ENCODE measurements around the gene CCSER2. TPM values are rescaled to one million over a fixed set of nuclear protein-coding genes. Genes with fewer than 3 reads are reported as not detected.

CCSER2 gene
- total and polyA plus RNA-seq, 7 experiments from 2014 or later = 59.1 to 133 (median 93.4) TPM

- H3K4me1 ChIP-seq (ENCODE audit: control insufficient read depth in 2 of 2, insufficient read depth in 2 of 2, low read length in 2 of 2) = no peaks in the 10 kb centered on the region
- Mint-ChIP-seq H3K27me3 (peaks cover 4 to 26% (median 25%) of the 10 kb centered on the region in 5 donors), H3K27ac (no peak overlapping the region), H3K36me3 (no peaks in the 10 kb centered on the region), H3K9me3 (no peaks in the 10 kb centered on the region), H3K4me3 (no peak overlapping the region), H3K4me1 (peaks cover 0 to 2% (median 0%) of the 10 kb centered on the region in 7 donors)
- ChIA-PET CTCF (interaction anchor here (0.6 to 2.8 kb wide), 2 partner anchors 8 to 11 kb away, joined by 3 to 13 read pairs; no protein-coding TSS in a partner anchor), POLR2A (no interaction called here)
- H3K4me3 ChIP-seq (ENCODE audit: low read length) = no peak overlapping the region
- DNase-seq (no peak), ATAC-seq (peak; percentile 22)
- H3K36me3 ChIP-seq (ENCODE audit: control insufficient read depth in 2 of 3, insufficient read depth in 3 of 3, low read length in 3 of 3) = no peaks in the 10 kb centered on the region
- no peak overlapping the region for H3K27ac ChIP-seq (ENCODE audit: low read depth, low read length)
- H3K27me3 ChIP-seq (ENCODE audit: control insufficient read depth in 2 of 2, insufficient read depth in 2 of 2, low read length in 2 of 2) = no peaks in the 10 kb centered on the region
- H3K9me3 ChIP-seq (ENCODE audit: control insufficient read depth in 2 of 3, low read length in 3 of 3) = no peaks in the 10 kb centered on the region
- intact Hi-C loops (cut with micrococcal nuclease) = no loop called here
Measured at GRCh38 chr10:84548869-84549268, 220.5 kb downstream of the CCSER2 start.

GRCh38 chr10:84549368-84550165 lies 221.2 kb downstream of the CCSER2 start:
- ChIA-PET POLR2A (no interaction called here), CTCF (interaction anchor here (2.8 kb wide), 1 partner anchor 11 kb away, joined by 13 read pairs; no protein-coding TSS in a partner anchor)
- ATAC-seq (no peak), DNase-seq (no peak)
- Mint-ChIP-seq H3K27me3 (peaks cover 4 to 24% (median 22%) of the 10 kb centered on the region in 5 donors), H3K9me3 (no peaks in the 10 kb centered on the region), H3K36me3 (no peaks in the 10 kb centered on the region), H3K27ac (no peak overlapping the region), H3K4me3 (no peak overlapping the region), H3K4me1 (peaks cover 0 to 2% (median 0%) of the 10 kb centered on the region in 7 donors)
- Histone ChIP-seq H3K4me1 (ENCODE audit: control insufficient read depth in 2 of 2, insufficient read depth in 2 of 2, low read length in 2 of 2) (no peaks in the 10 kb centered on the region), H3K27me3 (ENCODE audit: control insufficient read depth in 2 of 2, insufficient read depth in 2 of 2, low read length in 2 of 2) (no peaks in the 10 kb centered on the region), H3K4me3 (ENCODE audit: low read length) (no peak overlapping the region), H3K9me3 (ENCODE audit: control insufficient read depth in 2 of 3, low read length in 3 of 3) (no peaks in the 10 kb centered on the region), H3K36me3 (ENCODE audit: control insufficient read depth in 2 of 3, insufficient read depth in 3 of 3, low read length in 3 of 3) (no peaks in the 10 kb centered on the region), H3K27ac (ENCODE audit: low read depth, low read length) (no peak overlapping the region)
- intact Hi-C loops (cut with micrococcal nuclease) = no loop called here

- H3K36me3 ChIP-seq (ENCODE audit: control insufficient read depth in 2 of 3, insufficient read depth in 3 of 3, low read length in 3 of 3) = no peaks in the 10 kb centered on the region
- Mint-ChIP-seq H3K4me1 (peaks cover 0 to 3% (median 0%) of the 10 kb centered on the region in 7 donors), H3K27me3 (peaks cover 4 to 27% (median 21%) of the 10 kb centered on the region in 5 donors), H3K27ac (no peak overlapping the region), H3K36me3 (no peaks in the 10 kb centered on the region), H3K4me3 (no peak overlapping the region), H3K9me3 (no peaks in the 10 kb centered on the region)
- no peaks in the 10 kb centered on the region for H3K27me3 ChIP-seq (ENCODE audit: control insufficient read depth in 2 of 2, insufficient read depth in 2 of 2, low read length in 2 of 2)
- CTCF ChIA-PET = no interaction called here
- ATAC-seq (no peak), DNase-seq (no peak)
- H3K4me1 ChIP-seq (ENCODE audit: control insufficient read depth in 2 of 2, insufficient read depth in 2 of 2, low read length in 2 of 2) = no peaks in the 10 kb centered on the region
- no peak overlapping the region for H3K27ac ChIP-seq (ENCODE audit: low read depth, low read length)
- H3K9me3 ChIP-seq (ENCODE audit: control insufficient read depth in 2 of 3, low read length in 3 of 3) = no peaks in the 10 kb centered on the region
- H3K4me3 ChIP-seq (ENCODE audit: low read length) = no peak overlapping the region
- intact Hi-C loops (cut with micrococcal nuclease) = no loop called here
- POLR2A ChIA-PET = no interaction called here
Measured at GRCh38 chr10:84550756-84551436, 222.5 kb downstream of the CCSER2 start.

DNA sequence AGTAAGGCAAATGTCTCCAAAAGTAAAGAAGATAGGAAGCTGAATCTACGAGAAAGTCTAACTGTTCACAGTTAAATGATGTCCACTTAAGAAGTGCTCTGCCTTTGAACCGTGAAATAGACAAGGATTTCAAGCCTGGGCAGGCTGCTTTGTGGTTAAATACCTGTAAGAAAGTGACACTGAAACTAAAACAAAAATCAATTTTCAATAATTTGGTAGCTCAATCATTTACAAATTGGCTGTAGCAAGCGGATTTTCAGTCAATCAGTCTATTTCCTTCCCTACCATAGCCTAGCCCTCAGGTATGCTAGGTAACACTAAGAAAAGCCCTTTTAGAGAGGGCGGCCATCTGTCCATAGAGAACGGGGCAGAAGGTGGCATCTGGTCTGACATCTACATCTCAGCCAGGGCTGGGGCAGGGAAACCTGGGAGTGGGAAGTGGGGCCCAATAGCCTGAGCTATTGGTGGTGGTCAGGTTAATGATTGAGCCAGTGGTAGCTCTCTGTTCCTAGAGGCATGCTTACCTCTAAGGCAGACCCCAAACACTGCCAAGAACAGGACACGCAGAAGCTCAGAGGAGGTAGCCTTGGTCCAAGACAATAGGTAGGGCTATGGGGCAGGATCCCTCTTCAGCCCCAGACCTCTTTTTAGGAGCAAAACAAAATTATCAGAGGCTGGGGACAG lies 223.2 kb downstream of the CCSER2 start:
- ATAC-seq (no peak), DNase-seq (no peak)
- H3K4me3 ChIP-seq (ENCODE audit: low read length) = no peak overlapping the region
- Mint-ChIP-seq H3K27ac (no peak overlapping the region), H3K36me3 (no peaks in the 10 kb centered on the region), H3K27me3 (peaks cover 4 to 23% (median 21%) of the 10 kb centered on the region in 5 donors), H3K4me1 (peaks cover 0 to 3% (median 0%) of the 10 kb centered on the region in 7 donors), H3K4me3 (no peak overlapping the region), H3K9me3 (no peaks in the 10 kb centered on the region)
- H3K27ac ChIP-seq (ENCODE audit: low read depth, low read length) = no peak overlapping the region
- H3K9me3 ChIP-seq (ENCODE audit: control insufficient read depth in 2 of 3, low read length in 3 of 3) = no peaks in the 10 kb centered on the region
- H3K36me3 ChIP-seq (ENCODE audit: control insufficient read depth in 2 of 3, insufficient read depth in 3 of 3, low read length in 3 of 3) = no peaks in the 10 kb centered on the region
- no peaks in the 10 kb centered on the region for H3K27me3 ChIP-seq (ENCODE audit: control insufficient read depth in 2 of 2, insufficient read depth in 2 of 2, low read length in 2 of 2)
- H3K4me1 ChIP-seq (ENCODE audit: control insufficient read depth in 2 of 2, insufficient read depth in 2 of 2, low read length in 2 of 2) = no peaks in the 10 kb centered on the region
- ChIA-PET POLR2A (no interaction called here), CTCF (no interaction called here)
- intact Hi-C loops (cut with micrococcal nuclease) = no loop called here

DNA sequence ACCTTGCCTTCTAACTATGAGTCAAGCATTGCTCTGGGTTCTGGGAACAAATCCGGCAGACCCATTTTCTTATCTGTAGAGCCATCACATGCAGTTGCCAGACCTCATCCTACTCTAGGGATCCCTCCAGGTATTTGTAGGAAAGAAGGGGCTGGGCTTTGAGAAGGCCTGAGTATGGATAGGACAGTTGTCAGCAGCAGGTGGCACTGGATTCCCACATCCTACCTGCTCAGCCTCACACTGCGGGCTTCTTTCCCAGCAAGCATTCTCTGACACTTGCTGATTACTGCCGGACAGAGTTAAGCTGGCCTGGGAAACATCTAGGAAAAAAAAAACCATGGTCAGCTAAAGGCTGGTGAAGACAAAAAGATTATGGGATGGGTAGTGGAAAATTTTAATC lies 224.1 kb downstream of the CCSER2 start:
- H3K4me1 ChIP-seq (ENCODE audit: control insufficient read depth in 2 of 2, insufficient read depth in 2 of 2, low read length in 2 of 2) = no peaks in the 10 kb centered on the region
- CTCF ChIA-PET = no interaction called here
- H3K27ac Mint-ChIP-seq = no peak overlapping the region
- ATAC-seq (no peak), DNase-seq (no peak)
- H3K36me3 ChIP-seq (ENCODE audit: control insufficient read depth in 2 of 3, insufficient read depth in 3 of 3, low read length in 3 of 3) = no peaks in the 10 kb centered on the region
- POLR2A ChIA-PET = no interaction called here
- H3K4me1 Mint-ChIP-seq = peaks cover 0 to 3% (median 0%) of the 10 kb centered on the region in 7 donors
- H3K9me3 Mint-ChIP-seq = no peaks in the 10 kb centered on the region
- H3K36me3 Mint-ChIP-seq = no peaks in the 10 kb centered on the region
- H3K27me3 ChIP-seq (ENCODE audit: control insufficient read depth in 2 of 2, insufficient read depth in 2 of 2, low read length in 2 of 2) = no peaks in the 10 kb centered on the region
- peaks cover 4 to 23% (median 21%) of the 10 kb centered on the region in 5 donors for H3K27me3 Mint-ChIP-seq
- no peak overlapping the region for H3K4me3 Mint-ChIP-seq
- no peaks in the 10 kb centered on the region for H3K9me3 ChIP-seq (ENCODE audit: control insufficient read depth in 2 of 3, low read length in 3 of 3)
- H3K27ac ChIP-seq (ENCODE audit: low read depth, low read length) = no peak overlapping the region
- no peak overlapping the region for H3K4me3 ChIP-seq (ENCODE audit: low read length)
- intact Hi-C loops (cut with micrococcal nuclease) = no loop called here

GRCh38 chr10:84562592-84562991 lies 234.2 kb downstream of the CCSER2 start:
- ATAC-seq (no peak), DNase-seq (no peak)
- Mint-ChIP-seq H3K27ac (no peak overlapping the region), H3K27me3 (peaks cover 17 to 43% (median 38%) of the 10 kb centered on the region in 5 donors), H3K4me3 (no peak overlapping the region), H3K9me3 (peaks cover 0 to 1% (median 0%) of the 10 kb centered on the region in 11 donors), H3K4me1 (peaks cover 0 to 4% (median 0%) of the 10 kb centered on the region in 7 donors), H3K36me3 (no peaks in the 10 kb centered on the region)
- no peaks in the 10 kb centered on the region for H3K9me3 ChIP-seq (ENCODE audit: control insufficient read depth in 2 of 3, low read length in 3 of 3)
- H3K4me1 ChIP-seq (ENCODE audit: control insufficient read depth in 2 of 2, insufficient read depth in 2 of 2, low read length in 2 of 2) = no peaks in the 10 kb centered on the region
- H3K4me3 ChIP-seq (ENCODE audit: low read length) = no peak overlapping the region
- H3K27ac ChIP-seq (ENCODE audit: low read depth, low read length) = no peak overlapping the region
- intact Hi-C loops (cut with micrococcal nuclease) = no loop called here
- H3K36me3 ChIP-seq (ENCODE audit: control insufficient read depth in 2 of 3, insufficient read depth in 3 of 3, low read length in 3 of 3) = no peaks in the 10 kb centered on the region
- ChIA-PET POLR2A (no interaction called here), CTCF (no interaction called here)
- H3K27me3 ChIP-seq (ENCODE audit: control insufficient read depth in 2 of 2, insufficient read depth in 2 of 2, low read length in 2 of 2) = no peaks in the 10 kb centered on the region
